Osteoblast (primary cell): ENCODE measurements around the gene PKIG. TPM values are rescaled to one million over a fixed set of nuclear protein-coding genes. Genes with fewer than 3 reads are reported as not detected.

Experiments used
- DNase-seq: peaks from one replicate; pipeline ENCODE4 v3.0.0; 2011; ENCODE audit warnings: low spot score, mixed read lengths; ENCODE audit not compliant: insufficient read length; ENCODE audit errors: missing footprints
- H2AFZ ChIP-seq: 2 replicates; pipeline ENCODE4 v1.6.0; 2011; ENCODE audit warnings: mild to moderate bottlenecking, low read length
- H3K27ac ChIP-seq: 2 replicates; pipeline ENCODE4 v1.5.1; 2011; ENCODE audit warnings: mild to moderate bottlenecking, low read depth, low read length, moderate library complexity
- H3K27me3 ChIP-seq: 2 replicates; pipeline ENCODE4 v1.6.0; 2012; ENCODE audit warnings: mild to moderate bottlenecking, control low read depth, inconsistent platforms, low read length, moderate library complexity; ENCODE audit not compliant: insufficient read depth
- H3K36me3 ChIP-seq: 2 replicates; pipeline ENCODE4 v1.5.1; 2011; ENCODE audit warnings: mild to moderate bottlenecking, low read length, control low read depth, moderate library complexity; ENCODE audit not compliant: insufficient read depth
- H3K4me1 ChIP-seq: 2 replicates; pipeline ENCODE4 v1.5.1; 2011; ENCODE audit warnings: mild to moderate bottlenecking, low read length, control low read depth, moderate library complexity; ENCODE audit not compliant: insufficient read depth
- H3K4me2 ChIP-seq: 2 replicates; pipeline ENCODE4 v1.6.0; 2011; ENCODE audit warnings: mild to moderate bottlenecking, low read length; ENCODE audit not compliant: insufficient read depth
- H3K4me3 ChIP-seq: fragments of 200-600 bp; sonication (generic); 3 replicates; pipeline ENCODE4 v1.5.1; 2012; ENCODE audit warnings: mild to moderate bottlenecking, low read length, inconsistent platforms; ENCODE audit not compliant: insufficient read depth
- H3K79me2 ChIP-seq: 2 replicates; pipeline ENCODE4 v1.6.0; 2012; ENCODE audit warnings: mild to moderate bottlenecking, low read length, control low read depth, inconsistent platforms; ENCODE audit not compliant: insufficient read depth
- H3K9me3 ChIP-seq: 2 replicates; pipeline ENCODE4 v1.5.1; 2011; ENCODE audit warnings: low read depth, low read length, control low read depth
- H4K20me1 ChIP-seq: 2 replicates; pipeline ENCODE4 v1.6.0; 2012; ENCODE audit warnings: mild to moderate bottlenecking, low read length, control low read depth; ENCODE audit not compliant: insufficient read depth
- CTCF ChIP-seq: IDR thresholded peaks from 2 replicates; pipeline ENCODE4 v1.5.1; 2011; ENCODE audit warnings: mild to moderate bottlenecking, low read depth, low read length, moderate library complexity; ENCODE audit errors: extremely low read depth
- total RNA-seq: library from RNA; depleted of rRNA; stranded (reverse); fragments of >200 nt; gene quantifications from 2 replicates; pipeline ENCODE4 v1.2.3, GENCODE V29; 2012

Gene PKIG
- total RNA-seq, 1 donor = 107 TPM

GRCh38 chr20:44543358-44543757, 39.0 kb upstream of the PKIG start:
- H3K9me3 ChIP-seq = no peaks in the 10 kb centered on the region
- H4K20me1 ChIP-seq = no peaks in the 10 kb centered on the region
- H3K4me1 ChIP-seq = peaks cover 26% of the 10 kb centered on the region
- no peaks in the 10 kb centered on the region for H3K27me3 ChIP-seq
- no peak overlapping the region for H2AFZ ChIP-seq
- no peak overlapping the region for H3K27ac ChIP-seq
- no peak overlapping the region for H3K4me2 ChIP-seq
- no peaks in the 10 kb centered on the region for H3K36me3 ChIP-seq
- DNase-seq = no peak
- H3K4me3 ChIP-seq = no peak overlapping the region
- H3K79me2 ChIP-seq = peaks cover 22% of the 10 kb centered on the region
- no peak for TF ChIP-seq CTCF

GRCh38 chr20:44544263-44544662, 38.1 kb upstream of the PKIG start:
- peaks cover 33% of the 10 kb centered on the region for H3K4me1 ChIP-seq
- H4K20me1 ChIP-seq = no peaks in the 10 kb centered on the region
- H3K36me3 ChIP-seq = no peaks in the 10 kb centered on the region
- DNase-seq = no peak
- no peak for TF ChIP-seq CTCF
- no peaks in the 10 kb centered on the region for H3K9me3 ChIP-seq
- H3K4me2 ChIP-seq = no peak overlapping the region
- H3K27ac ChIP-seq = no peak overlapping the region
- H3K4me3 ChIP-seq = no peak overlapping the region
- H3K79me2 ChIP-seq = peaks cover 22% of the 10 kb centered on the region
- no peak overlapping the region for H2AFZ ChIP-seq
- no peaks in the 10 kb centered on the region for H3K27me3 ChIP-seq

- no peak for DNase-seq
- Histone ChIP-seq H3K4me1 (peaks cover 24% of the 10 kb centered on the region), H3K27ac (no peak overlapping the region), H2AFZ (no peak overlapping the region), H3K9me3 (no peaks in the 10 kb centered on the region), H3K4me3 (no peak overlapping the region), H3K79me2 (peaks cover 20% of the 10 kb centered on the region), H4K20me1 (no peaks in the 10 kb centered on the region), H3K4me2 (no peak overlapping the region), H3K27me3 (no peaks in the 10 kb centered on the region), H3K36me3 (no peaks in the 10 kb centered on the region)
- no peak for TF ChIP-seq CTCF
These were observed 35.0 kb upstream of the PKIG start for GRCh38 chr20:44547419-44547818.

- Histone ChIP-seq H4K20me1 (no peaks in the 10 kb centered on the region), H3K36me3 (no peaks in the 10 kb centered on the region), H3K4me3 (no peak overlapping the region), H3K4me1 (peaks cover 31% of the 10 kb centered on the region), H3K4me2 (peak overlapping the region; percentile 51), H3K79me2 (peaks cover 20% of the 10 kb centered on the region), H3K27ac (no peak overlapping the region), H2AFZ (no peak overlapping the region), H3K27me3 (no peaks in the 10 kb centered on the region), H3K9me3 (no peaks in the 10 kb centered on the region)
- TF ChIP-seq CTCF = no peak
- DNase-seq = no peak
These were observed 33.3 kb upstream of the PKIG start for GRCh38 chr20:44549123-44549522.
